DMS53 (cell line): ENCODE data around the gene LDLRAD3.

Source experiments
- DNase-seq: peaks from one replicate; lab custom pipeline; 2025; lab: John Stamatoyannopoulos, UW

The LDLRAD3 gene

GRCh38 chr11:36077886-36078685, 134.2 kb downstream of the LDLRAD3 start:
- no peak for DNase-seq

GRCh38 chr11:36078686-36079055, 134.8 kb downstream of the LDLRAD3 start:
- no peak for DNase-seq

- no peak for DNase-seq
These were observed 136.2 kb downstream of the LDLRAD3 start for GRCh38 chr11:36079878-36080675.

GRCh38 chr11:36081274-36081945, 137.5 kb downstream of the LDLRAD3 start:
- no peak for DNase-seq

- DNase-seq, result no peak
These were observed 142.5 kb downstream of the LDLRAD3 start for GRCh38 chr11:36086366-36086765.

- DNase-seq, result no peak
These were observed 144.6 kb downstream of the LDLRAD3 start for GRCh38 chr11:36088266-36088972.

GRCh38 chr11:36089920-36090319, 146.1 kb downstream of the LDLRAD3 start:
- DNase-seq, result no peak

GRCh38 chr11:36090356-36091109, 146.7 kb downstream of the LDLRAD3 start:
- DNase-seq, result no peak

GRCh38 chr11:36091256-36091811, 147.5 kb downstream of the LDLRAD3 start:
- no peak for DNase-seq

- DNase-seq, result no peak
These were observed 148.6 kb downstream of the LDLRAD3 start for GRCh38 chr11:36092314-36093030.

- DNase-seq, result peak; percentile 2
These were observed 149.7 kb downstream of the LDLRAD3 start for GRCh38 chr11:36093548-36093947.

GRCh38 chr11:36094164-36094563, 150.3 kb downstream of the LDLRAD3 start:
- no peak for DNase-seq

- no peak for DNase-seq
These were observed 151.9 kb downstream of the LDLRAD3 start for GRCh38 chr11:36095716-36096115.

GRCh38 chr11:36097219-36097650, 153.4 kb downstream of the LDLRAD3 start:
- DNase-seq, result no peak

- DNase-seq, result no peak
These were observed 154.2 kb downstream of the LDLRAD3 start for GRCh38 chr11:36098087-36098486.

- DNase-seq, result peak; percentile 64
These were observed 155.1 kb downstream of the LDLRAD3 start for GRCh38 chr11:36098853-36099375.

GRCh38 chr11:36101466-36101865, 157.6 kb downstream of the LDLRAD3 start:
- DNase-seq, result no peak

GRCh38 chr11:36102868-36103267, 159.0 kb downstream of the LDLRAD3 start:
- no peak for DNase-seq

GRCh38 chr11:36103933-36104530, 160.2 kb downstream of the LDLRAD3 start:
- no peak for DNase-seq

GRCh38 chr11:36104660-36104992, 160.8 kb downstream of the LDLRAD3 start:
- no peak for DNase-seq
